OCI-M2 (cell line): Measurements from ENCODE around the gene BCLAF3.
A peak's percentile ranks its signal among the peaks of the same experiment; 100 is the strongest.

Experiments used
- DNase-seq: peaks from one replicate; lab custom pipeline; 2025; ENCODE audit not compliant: unreplicated experiment; lab: John Stamatoyannopoulos, UW

Gene BCLAF3

GRCh38 chrX:19990556-19991349 lies at the start of gene BCLAF3:
Gene BCLAF3 (minus strand): TSS chrX:19991061. CDS start chrX:19970264, 20,797 bp downstream.
- peak; percentile 76 for DNase-seq

GRCh38 chrX:20038966-20039365 lies 48.1 kb upstream of the BCLAF3 start:
- DNase-seq = no peak

- DNase-seq = no peak
These were observed 46.3 kb upstream of the BCLAF3 start for GRCh38 chrX:20037186-20037585.

- DNase-seq = no peak
These were observed 41.3 kb upstream of the BCLAF3 start for GRCh38 chrX:20032201-20032600.

- DNase-seq = no peak
These were observed 38.9 kb upstream of the BCLAF3 start for GRCh38 chrX:20029728-20030127.

- no peak for DNase-seq
These were observed 37.7 kb upstream of the BCLAF3 start for GRCh38 chrX:20028588-20028987.

- no peak for DNase-seq
These were observed 35.4 kb upstream of the BCLAF3 start for GRCh38 chrX:20026278-20026677.

- DNase-seq = no peak
These were observed 29.0 kb upstream of the BCLAF3 start for GRCh38 chrX:20019672-20020365.

- DNase-seq = no peak
These were observed 25.7 kb upstream of the BCLAF3 start for GRCh38 chrX:20016616-20016945.

- DNase-seq = no peak
These were observed 25.2 kb upstream of the BCLAF3 start for GRCh38 chrX:20015945-20016615.

GRCh38 chrX:20015422-20015821 lies 24.6 kb upstream of the BCLAF3 start:
- no peak for DNase-seq

- DNase-seq = no peak
These were observed 20.7 kb upstream of the BCLAF3 start for GRCh38 chrX:20011608-20012007.

- DNase-seq = no peak
These were observed 17.2 kb upstream of the BCLAF3 start for GRCh38 chrX:20007962-20008622.

GRCh38 chrX:20005883-20006282 lies 15.0 kb upstream of the BCLAF3 start:
- DNase-seq = no peak

- no peak for DNase-seq
These were observed 10.7 kb upstream of the BCLAF3 start for GRCh38 chrX:20001588-20001987.

GRCh38 chrX:19991350-19991718 lies 473 bp upstream of the BCLAF3 start:
- no peak for DNase-seq

- no peak for DNase-seq
These were observed 708 bp downstream of the BCLAF3 start for GRCh38 chrX:19990151-19990555.

GRCh38 chrX:19987856-19988255 lies 3.0 kb downstream of the BCLAF3 start:
- no peak for DNase-seq

- no peak for DNase-seq
These were observed 4.3 kb downstream of the BCLAF3 start for GRCh38 chrX:19986531-19986930.

- DNase-seq = no peak
These were observed 8.9 kb downstream of the BCLAF3 start for GRCh38 chrX:19981947-19982346.

GRCh38 chrX:19975845-19976244 lies 15.0 kb downstream of the BCLAF3 start:
- DNase-seq = no peak

- DNase-seq = no peak
These were observed 17.9 kb downstream of the BCLAF3 start for GRCh38 chrX:19972984-19973383.
